ENCODE measurements around the gene ERI3. TPM values are rescaled to one million over a fixed set of nuclear protein-coding genes. Genes with fewer than 3 reads are reported as not detected.

The ERI3 gene
- polyA plus RNA-seq, 3 donors: 26.4 to 35.0 (median 26.6) TPM

GRCh38 chr1:44267438-44267837 is 87.6 kb downstream of the ERI3 start:
- H3K27me3 Mint-ChIP-seq (ENCODE audit: low read depth in 3 of 3): no peaks in the 10 kb centered on the region
- no peak overlapping the region for H3K4me3 Mint-ChIP-seq
- H3K9me3 ChIP-seq (replicated peaks in 1 of 2; ENCODE audit: control insufficient read depth in 1 of 2, insufficient read depth in 1 of 2, low read length in 2 of 2): no peaks in the 10 kb centered on the region
- peaks cover 39 to 42% of the 10 kb centered on the region in 2 donors for H3K4me1 ChIP-seq (ENCODE audit: control insufficient read depth in 1 of 2, insufficient read depth in 2 of 2, low read length in 2 of 2)
- H3K36me3 Mint-ChIP-seq: peaks cover 4 to 12% of the 10 kb centered on the region in 2 donors
- H3K9me3 Mint-ChIP-seq: peaks cover 0 to 3% (median 0%) of the 10 kb centered on the region in 7 donors
- no peak overlapping the region for H3K27ac Mint-ChIP-seq
- no peak overlapping the region for H3K4me3 ChIP-seq (replicated peaks in 1 of 3; ENCODE audit: low read depth in 2 of 3, low read length in 3 of 3)
- no peaks in the 10 kb centered on the region for H3K79me2 ChIP-seq (ENCODE audit: insufficient read depth, low read length)
- H2AFZ ChIP-seq (ENCODE audit: insufficient read depth, low read depth, low read length, poor library complexity, severe bottlenecking): no peak overlapping the region
- peaks cover 46% of the 10 kb centered on the region for H3K4me1 Mint-ChIP-seq
- no peaks in the 10 kb centered on the region for H4K20me1 ChIP-seq (ENCODE audit: insufficient read depth, low read length)
- 98% methylated on average over 4 of the region's 5 CpGs for WGBS (ENCODE audit: insufficient coverage)
- intact Hi-C loops (cut with micrococcal nuclease): no loop called here
- DNase-seq: no peak
- H3K27me3 ChIP-seq (ENCODE audit: control insufficient read depth in 2 of 2, insufficient read depth in 2 of 2, low read length in 2 of 2): no peaks in the 10 kb centered on the region
- H3K4me2 ChIP-seq (replicated peaks; ENCODE audit: extremely low read depth, low read length, poor library complexity, severe bottlenecking): no peak overlapping the region
- H3K36me3 ChIP-seq (replicated peaks in 1 of 2; ENCODE audit: control insufficient read depth in 1 of 2, insufficient read depth in 2 of 2, low read length in 2 of 2): no peaks in the 10 kb centered on the region
- TF ChIP-seq CTCF (IDR thresholded peaks at IDR 0.05): no peak
- H3K27ac ChIP-seq (ENCODE audit: low read depth in 1 of 2, low read length in 2 of 2): no peak overlapping the region
- no peak overlapping the region for H3K9ac ChIP-seq (ENCODE audit: insufficient read depth, low read length, poor library complexity, severe bottlenecking)

GRCh38 chr1:44266400-44267344 is 88.4 kb downstream of the ERI3 start:
- peaks cover 53% of the 10 kb centered on the region for H3K4me1 Mint-ChIP-seq
- no peak overlapping the region for H3K27ac ChIP-seq (ENCODE audit: low read depth in 1 of 2, low read length in 2 of 2)

More at GRCh38 chr1:44266400-44267344, 88.4 kb downstream of the ERI3 start:
- no peak for DNase-seq
- H3K36me3 ChIP-seq (replicated peaks in 1 of 2; ENCODE audit: control insufficient read depth in 1 of 2, insufficient read depth in 2 of 2, low read length in 2 of 2): no peaks in the 10 kb centered on the region
- H3K27me3 ChIP-seq (ENCODE audit: control insufficient read depth in 2 of 2, insufficient read depth in 2 of 2, low read length in 2 of 2): no peaks in the 10 kb centered on the region
- H2AFZ ChIP-seq (ENCODE audit: insufficient read depth, low read depth, low read length, poor library complexity, severe bottlenecking): no peak overlapping the region
- no peak for TF ChIP-seq CTCF (IDR thresholded peaks at IDR 0.05)
- H4K20me1 ChIP-seq (ENCODE audit: insufficient read depth, low read length): no peaks in the 10 kb centered on the region
- H3K4me3 ChIP-seq (replicated peaks in 1 of 3; ENCODE audit: low read depth in 2 of 3, low read length in 3 of 3): no peak overlapping the region
- H3K36me3 Mint-ChIP-seq: peaks cover 4 to 12% of the 10 kb centered on the region in 2 donors
- no peak overlapping the region for H3K4me2 ChIP-seq (replicated peaks; ENCODE audit: extremely low read depth, low read length, poor library complexity, severe bottlenecking)
- peaks cover 0 to 5% (median 0%) of the 10 kb centered on the region in 7 donors for H3K9me3 Mint-ChIP-seq
- peaks cover 46 to 49% of the 10 kb centered on the region in 2 donors for H3K4me1 ChIP-seq (ENCODE audit: control insufficient read depth in 1 of 2, insufficient read depth in 2 of 2, low read length in 2 of 2)
- no peak overlapping the region for H3K4me3 Mint-ChIP-seq
- H3K9me3 ChIP-seq (replicated peaks in 1 of 2; ENCODE audit: control insufficient read depth in 1 of 2, insufficient read depth in 1 of 2, low read length in 2 of 2): no peaks in the 10 kb centered on the region
- H3K9ac ChIP-seq (ENCODE audit: insufficient read depth, low read length, poor library complexity, severe bottlenecking): no peak overlapping the region
- peak overlapping the region in 1 of 7 donors; percentile 37 for H3K27ac Mint-ChIP-seq
- H3K27me3 Mint-ChIP-seq (ENCODE audit: low read depth in 3 of 3): peaks cover 0 to 1% (median under 1%) of the 10 kb centered on the region in 3 donors
- WGBS (ENCODE audit: insufficient coverage): no CpG with 5 or more reads among the region's 6 CpGs
- intact Hi-C loops (cut with micrococcal nuclease): no loop called here
- H3K79me2 ChIP-seq (ENCODE audit: insufficient read depth, low read length): no peaks in the 10 kb centered on the region
